Stomach (tissue), 4 donors: ENCODE measurements around the gene AP1G1.
"Not testable (repeated sequence)": the region's sequence is repeated elsewhere in the genome, so short reads cannot be mapped to it uniquely, and the experiment has no call there.

Experiments
- EP300 ChIP-seq: sonication (generic); formaldehyde crosslinking; IDR thresholded peaks from one replicate; pipeline ENCODE4 v1.6.1; 2017; ENCODE audit warnings: antibody characterized with exemption
- POLR2A ChIP-seq, 4 donors: fragments of 450-650 bp; IDR thresholded peaks; one replicate each; pipeline ENCODE4 v1.6.1; 2016; ENCODE audit warnings: antibody characterized with exemption in 4 of 4, control low read depth in 2 of 4, mild to moderate bottlenecking in 1 of 4, moderate library complexity in 1 of 4
- POLR2AphosphoS5 ChIP-seq, 3 donors: sonication (generic); formaldehyde crosslinking; IDR thresholded peaks; one replicate each; pipeline ENCODE4 v1.6.1; 2016; ENCODE audit warnings: antibody characterized with exemption in 3 of 3
- TF ChIP-seq, protein P1 (sequence below), 7 experiments: fragments of 450-650 bp in 4 of 7; fragments of 200-600 bp in 3 of 7; sonication (generic) in 3 of 7; IDR thresholded peaks; one replicate each; pipeline ENCODE4 v1.5.1; 2016 to 2019; ENCODE audit warnings: antibody characterized with exemption in 7 of 7, control low read depth in 2 of 7, mild to moderate bottlenecking in 1 of 7

DNA sequence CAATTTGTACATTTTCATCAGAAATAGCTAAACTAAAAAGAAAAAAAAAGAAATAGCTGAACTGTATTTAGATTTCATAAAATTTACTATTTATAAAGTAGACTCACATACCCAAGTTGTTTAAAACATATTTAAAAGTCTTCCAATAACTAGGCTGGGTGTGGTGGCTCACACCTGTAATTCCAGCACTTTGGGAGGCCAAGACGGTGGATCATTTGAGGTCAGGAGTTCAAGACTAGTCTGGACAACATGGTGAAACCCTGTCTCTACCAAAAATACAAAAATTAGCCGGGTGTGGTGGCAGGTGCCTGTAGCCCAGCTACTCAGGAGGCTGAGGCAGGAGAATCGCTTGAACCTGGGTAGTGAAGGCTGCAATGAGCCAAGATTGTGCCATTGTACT is 23.5 kb downstream of the AP1G1 start:
- not testable (repeated sequence) for TF ChIP-seq POLR2A (IDR thresholded peaks at IDR 0.05); EP300; POLR2AphosphoS5 (IDR thresholded peaks at IDR 0.05)
- TF ChIP-seq, protein P1, sequence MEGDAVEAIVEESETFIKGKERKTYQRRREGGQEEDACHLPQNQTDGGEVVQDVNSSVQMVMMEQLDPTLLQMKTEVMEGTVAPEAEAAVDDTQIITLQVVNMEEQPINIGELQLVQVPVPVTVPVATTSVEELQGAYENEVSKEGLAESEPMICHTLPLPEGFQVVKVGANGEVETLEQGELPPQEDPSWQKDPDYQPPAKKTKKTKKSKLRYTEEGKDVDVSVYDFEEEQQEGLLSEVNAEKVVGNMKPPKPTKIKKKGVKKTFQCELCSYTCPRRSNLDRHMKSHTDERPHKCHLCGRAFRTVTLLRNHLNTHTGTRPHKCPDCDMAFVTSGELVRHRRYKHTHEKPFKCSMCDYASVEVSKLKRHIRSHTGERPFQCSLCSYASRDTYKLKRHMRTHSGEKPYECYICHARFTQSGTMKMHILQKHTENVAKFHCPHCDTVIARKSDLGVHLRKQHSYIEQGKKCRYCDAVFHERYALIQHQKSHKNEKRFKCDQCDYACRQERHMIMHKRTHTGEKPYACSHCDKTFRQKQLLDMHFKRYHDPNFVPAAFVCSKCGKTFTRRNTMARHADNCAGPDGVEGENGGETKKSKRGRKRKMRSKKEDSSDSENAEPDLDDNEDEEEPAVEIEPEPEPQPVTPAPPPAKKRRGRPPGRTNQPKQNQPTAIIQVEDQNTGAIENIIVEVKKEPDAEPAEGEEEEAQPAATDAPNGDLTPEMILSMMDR (IDR thresholded peaks at IDR 0.05), result not testable (repeated sequence)
